ENCODE data around the gene MAP3K8. TPM values are rescaled to one million over a fixed set of nuclear protein-coding genes. Genes with fewer than 3 reads are reported as not detected.

Gene MAP3K8
- total and polyA plus RNA-seq, 9 of the 15 experiments (the other 6 are each of a cell fraction or from before 2014, with no cell fraction given), result 6.9 to 23.6 (median 13.6) TPM

DNA sequence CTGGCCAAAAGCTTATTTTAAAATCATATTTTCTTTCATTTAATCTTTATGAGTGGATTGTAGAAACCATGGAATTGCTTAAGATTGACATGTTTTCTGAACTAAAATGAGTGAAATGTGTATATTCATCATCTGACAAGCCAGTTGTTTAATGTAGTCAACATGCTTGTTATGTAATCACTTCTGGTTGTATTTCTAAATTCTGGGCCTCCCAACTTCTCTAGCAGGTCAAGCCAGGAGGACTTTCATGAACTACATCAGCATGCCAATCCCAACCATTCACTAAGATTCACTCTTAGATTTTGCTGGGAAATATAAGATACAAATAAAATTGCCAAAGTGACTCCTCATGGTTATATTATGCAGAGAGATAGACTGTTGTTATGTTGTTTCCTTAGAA lies 21.1 kb upstream of the MAP3K8 start:
- H3K27ac ChIP-seq (ENCODE audit: extremely low read depth, low read depth, low read length), result no peak overlapping the region
- H2AFZ ChIP-seq (ENCODE audit: low read depth, low read length), result no peak overlapping the region
- intact Hi-C loops (cut with micrococcal nuclease) (loop anchor here (5.0 kb wide), 1 partner anchor 179 kb away; no protein-coding TSS in a partner anchor), in situ Hi-C loops (cut with MboI) (no loop called here)
- H4K20me1 ChIP-seq (replicated peaks; ENCODE audit: control insufficient read depth, insufficient read depth, low read length), result no peaks in the 10 kb centered on the region
- ATAC-seq (no peak), FAIRE-seq (no peak), DNase-seq (ENCODE audit: extremely low read depth in 1 of 4, low spot score in 3 of 4) (no peak)
- CTCF ChIA-PET (ENCODE audit: low intra/inter-chr PET ratio), result interaction anchor here (1.0 to 2.4 kb wide), 2 partner anchors 122 to 178 kb away, joined by 3 to 17 read pairs; no protein-coding TSS in a partner anchor
- H3K27me3 ChIP-seq (ENCODE audit: control insufficient read depth in 2 of 2, insufficient read depth in 2 of 2, low read length in 2 of 2), result no peaks in the 10 kb centered on the region
- H3K9me1 ChIP-seq (ENCODE audit: control insufficient read depth, insufficient read depth, low read length), result no peaks in the 10 kb centered on the region
- no peaks in the 10 kb centered on the region for H3K36me3 ChIP-seq (ENCODE audit: control insufficient read depth, insufficient read depth, low read length)
- POLR2A ChIA-PET, result no interaction called here
- H3K9ac ChIP-seq (ENCODE audit: insufficient read depth in 1 of 2, low read depth in 2 of 2, low read length in 2 of 2), result no peak overlapping the region
- H3K79me2 ChIP-seq (ENCODE audit: control insufficient read depth, insufficient read depth, low read length), result no peaks in the 10 kb centered on the region
- no peak overlapping the region for H3K4me2 ChIP-seq (ENCODE audit: insufficient read depth, low read length)
- no TSS peak for BruUV-seq (replicated peaks)
- no peak overlapping the region for H3K4me3 ChIP-seq
- H3K4me1 ChIP-seq (replicated peaks in 1 of 2; ENCODE audit: control insufficient read depth in 2 of 2, insufficient read depth in 2 of 2, low read length in 2 of 2), result peaks cover 0 to 6% of the 10 kb centered on the region in 2 experiments; a peak in 3 of 5 replicates
- H3K9me3 ChIP-seq (replicated peaks; ENCODE audit: control insufficient read depth, insufficient read depth, low read depth, low read length), result no peaks in the 10 kb centered on the region
- TF ChIP-seq ZNF41 (CRISPR knock-in tag; conservative IDR thresholded peaks at IDR 0.05) (no peak), SMARCE1 (IDR thresholded peaks at IDR 0.05) (no peak), ETV6 (IDR thresholded peaks at IDR 0.05; ENCODE audit: borderline replicate concordance in 1 of 2, low read depth in 2 of 2, low read length in 1 of 2) (no peak), ETV6 (CRISPR knock-in tag; IDR thresholded peaks at IDR 0.05; ENCODE audit: borderline replicate concordance) (no peak), YBX1 (IDR thresholded peaks at IDR 0.05) (no peak), FOXJ2 (tag; IDR thresholded peaks at IDR 0.05) (no peak), ZNF436 (CRISPR knock-in tag; IDR thresholded peaks at IDR 0.05) (no peak), CBFA2T2 (conservative IDR thresholded peaks at IDR 0.05) (no peak), SMARCB1 (IDR thresholded peaks at IDR 0.05; ENCODE audit: insufficient read length, low read depth) (no peak), ZFX (CRISPR knock-in tag; IDR thresholded peaks at IDR 0.05) (no peak)
- TF ChIP-seq, protein P1, sequence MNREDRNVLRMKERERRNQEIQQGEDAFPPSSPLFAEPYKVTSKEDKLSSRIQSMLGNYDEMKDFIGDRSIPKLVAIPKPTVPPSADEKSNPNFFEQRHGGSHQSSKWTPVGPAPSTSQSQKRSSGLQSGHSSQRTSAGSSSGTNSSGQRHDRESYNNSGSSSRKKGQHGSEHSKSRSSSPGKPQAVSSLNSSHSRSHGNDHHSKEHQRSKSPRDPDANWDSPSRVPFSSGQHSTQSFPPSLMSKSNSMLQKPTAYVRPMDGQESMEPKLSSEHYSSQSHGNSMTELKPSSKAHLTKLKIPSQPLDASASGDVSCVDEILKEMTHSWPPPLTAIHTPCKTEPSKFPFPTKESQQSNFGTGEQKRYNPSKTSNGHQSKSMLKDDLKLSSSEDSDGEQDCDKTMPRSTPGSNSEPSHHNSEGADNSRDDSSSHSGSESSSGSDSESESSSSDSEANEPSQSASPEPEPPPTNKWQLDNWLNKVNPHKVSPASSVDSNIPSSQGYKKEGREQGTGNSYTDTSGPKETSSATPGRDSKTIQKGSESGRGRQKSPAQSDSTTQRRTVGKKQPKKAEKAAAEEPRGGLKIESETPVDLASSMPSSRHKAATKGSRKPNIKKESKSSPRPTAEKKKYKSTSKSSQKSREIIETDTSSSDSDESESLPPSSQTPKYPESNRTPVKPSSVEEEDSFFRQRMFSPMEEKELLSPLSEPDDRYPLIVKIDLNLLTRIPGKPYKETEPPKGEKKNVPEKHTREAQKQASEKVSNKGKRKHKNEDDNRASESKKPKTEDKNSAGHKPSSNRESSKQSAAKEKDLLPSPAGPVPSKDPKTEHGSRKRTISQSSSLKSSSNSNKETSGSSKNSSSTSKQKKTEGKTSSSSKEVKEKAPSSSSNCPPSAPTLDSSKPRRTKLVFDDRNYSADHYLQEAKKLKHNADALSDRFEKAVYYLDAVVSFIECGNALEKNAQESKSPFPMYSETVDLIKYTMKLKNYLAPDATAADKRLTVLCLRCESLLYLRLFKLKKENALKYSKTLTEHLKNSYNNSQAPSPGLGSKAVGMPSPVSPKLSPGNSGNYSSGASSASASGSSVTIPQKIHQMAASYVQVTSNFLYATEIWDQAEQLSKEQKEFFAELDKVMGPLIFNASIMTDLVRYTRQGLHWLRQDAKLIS (CRISPR knock-in tag; IDR thresholded peaks at IDR 0.05), result no peak
- TF ChIP-seq, protein P2, sequence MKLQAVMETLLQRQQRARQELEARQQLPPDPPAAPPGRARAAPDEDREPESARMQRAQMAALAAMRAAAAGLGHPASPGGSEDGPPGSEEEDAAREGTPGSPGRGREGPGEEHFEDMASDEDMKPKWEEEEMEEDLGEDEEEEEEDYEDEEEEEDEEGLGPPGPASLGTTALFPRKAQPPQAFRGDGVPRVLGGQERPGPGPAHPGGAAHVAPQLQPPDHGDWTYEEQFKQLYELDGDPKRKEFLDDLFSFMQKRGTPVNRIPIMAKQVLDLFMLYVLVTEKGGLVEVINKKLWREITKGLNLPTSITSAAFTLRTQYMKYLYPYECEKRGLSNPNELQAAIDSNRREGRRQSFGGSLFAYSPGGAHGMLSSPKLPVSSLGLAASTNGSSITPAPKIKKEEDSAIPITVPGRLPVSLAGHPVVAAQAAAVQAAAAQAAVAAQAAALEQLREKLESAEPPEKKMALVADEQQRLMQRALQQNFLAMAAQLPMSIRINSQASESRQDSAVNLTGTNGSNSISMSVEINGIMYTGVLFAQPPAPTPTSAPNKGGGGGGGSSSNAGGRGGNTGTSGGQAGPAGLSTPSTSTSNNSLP (IDR thresholded peaks at IDR 0.05; ENCODE audit: borderline replicate concordance, low read depth, low read length), result no peak
- TF ChIP-seq, protein P3, sequence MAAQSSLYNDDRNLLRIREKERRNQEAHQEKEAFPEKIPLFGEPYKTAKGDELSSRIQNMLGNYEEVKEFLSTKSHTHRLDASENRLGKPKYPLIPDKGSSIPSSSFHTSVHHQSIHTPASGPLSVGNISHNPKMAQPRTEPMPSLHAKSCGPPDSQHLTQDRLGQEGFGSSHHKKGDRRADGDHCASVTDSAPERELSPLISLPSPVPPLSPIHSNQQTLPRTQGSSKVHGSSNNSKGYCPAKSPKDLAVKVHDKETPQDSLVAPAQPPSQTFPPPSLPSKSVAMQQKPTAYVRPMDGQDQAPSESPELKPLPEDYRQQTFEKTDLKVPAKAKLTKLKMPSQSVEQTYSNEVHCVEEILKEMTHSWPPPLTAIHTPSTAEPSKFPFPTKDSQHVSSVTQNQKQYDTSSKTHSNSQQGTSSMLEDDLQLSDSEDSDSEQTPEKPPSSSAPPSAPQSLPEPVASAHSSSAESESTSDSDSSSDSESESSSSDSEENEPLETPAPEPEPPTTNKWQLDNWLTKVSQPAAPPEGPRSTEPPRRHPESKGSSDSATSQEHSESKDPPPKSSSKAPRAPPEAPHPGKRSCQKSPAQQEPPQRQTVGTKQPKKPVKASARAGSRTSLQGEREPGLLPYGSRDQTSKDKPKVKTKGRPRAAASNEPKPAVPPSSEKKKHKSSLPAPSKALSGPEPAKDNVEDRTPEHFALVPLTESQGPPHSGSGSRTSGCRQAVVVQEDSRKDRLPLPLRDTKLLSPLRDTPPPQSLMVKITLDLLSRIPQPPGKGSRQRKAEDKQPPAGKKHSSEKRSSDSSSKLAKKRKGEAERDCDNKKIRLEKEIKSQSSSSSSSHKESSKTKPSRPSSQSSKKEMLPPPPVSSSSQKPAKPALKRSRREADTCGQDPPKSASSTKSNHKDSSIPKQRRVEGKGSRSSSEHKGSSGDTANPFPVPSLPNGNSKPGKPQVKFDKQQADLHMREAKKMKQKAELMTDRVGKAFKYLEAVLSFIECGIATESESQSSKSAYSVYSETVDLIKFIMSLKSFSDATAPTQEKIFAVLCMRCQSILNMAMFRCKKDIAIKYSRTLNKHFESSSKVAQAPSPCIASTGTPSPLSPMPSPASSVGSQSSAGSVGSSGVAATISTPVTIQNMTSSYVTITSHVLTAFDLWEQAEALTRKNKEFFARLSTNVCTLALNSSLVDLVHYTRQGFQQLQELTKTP (IDR thresholded peaks at IDR 0.05; ENCODE audit: low read depth in 1 of 2, partially characterized antibody in 2 of 2), result no peak
